Effector memory CD8-positive, alpha-beta T cell (primary cell): ENCODE data around the gene RNF130.
"Not testable (repeated sequence)": the region's sequence is repeated elsewhere in the genome, so short reads cannot be mapped to it uniquely, and the experiment has no call there.

ENCODE experiments used
- ATAC-seq: fragments of 150-1000 bp; cut with Tn5 transposase; replicated peaks from 2 replicates; pipeline ENCODE4 v1.10.0; 2021; ENCODE audit warnings: mild to moderate bottlenecking, moderate library complexity
- DNase-seq, 3 experiments: peaks; one replicate each; pipeline ENCODE4 v3.0.0; 2021
- H3K27ac Mint-ChIP-seq, 2 donors: one replicate each; pipeline ENCODE4 v1.8.0; 2022; ENCODE audit warnings: mild to moderate bottlenecking in 2 of 2, mixed read lengths in 2 of 2, moderate library complexity in 2 of 2
- H3K27me3 Mint-ChIP-seq, 2 donors: one replicate each; pipeline ENCODE4 v1.8.0; 2022; ENCODE audit warnings: mixed read lengths in 2 of 2
- H3K36me3 Mint-ChIP-seq: one replicate; pipeline ENCODE4 v1.8.0; 2022; ENCODE audit warnings: mild to moderate bottlenecking, moderate library complexity, mixed read lengths; ENCODE audit not compliant: insufficient read depth
- H3K4me1 Mint-ChIP-seq, 2 donors: one replicate each; pipeline ENCODE4 v1.8.0; 2022; ENCODE audit warnings: low read depth in 2 of 2, mixed read lengths in 2 of 2
- H3K4me3 Mint-ChIP-seq, 2 donors: one replicate each; pipeline ENCODE4 v1.8.0; 2022; ENCODE audit warnings: mild to moderate bottlenecking in 2 of 2, mixed read lengths in 2 of 2, moderate library complexity in 2 of 2
- H3K9me3 Mint-ChIP-seq, 2 donors: one replicate each; pipeline ENCODE4 v1.8.0; 2022; ENCODE audit warnings: mixed read lengths in 2 of 2

RNF130 gene

GRCh38 chr5:179974246-179974945 is 97.2 kb downstream of the RNF130 start:
- no peak for ATAC-seq
- DNase-seq = no peak
- Mint-ChIP-seq H3K9me3 (no peaks in the 10 kb centered on the region), H3K27ac (peak overlapping the region; percentile 24 to 33), H3K4me1 (peaks cover 4 to 10% of the 10 kb centered on the region in 2 donors), H3K4me3 (no peak overlapping the region), H3K36me3 (peaks cover 8% of the 10 kb centered on the region), H3K27me3 (no peaks in the 10 kb centered on the region)

- H3K4me3 Mint-ChIP-seq = no peak overlapping the region
- peaks cover 8% of the 10 kb centered on the region for H3K36me3 Mint-ChIP-seq
- peak overlapping the region in 1 of 2 donors; percentile 25 for H3K27ac Mint-ChIP-seq
- DNase-seq = no peak
- H3K4me1 Mint-ChIP-seq = peaks cover 4 to 10% of the 10 kb centered on the region in 2 donors
- no peak for ATAC-seq
- H3K9me3 Mint-ChIP-seq = no peaks in the 10 kb centered on the region
- H3K27me3 Mint-ChIP-seq = no peaks in the 10 kb centered on the region
These were observed 98.2 kb downstream of the RNF130 start for GRCh38 chr5:179973391-179973790.

DNA sequence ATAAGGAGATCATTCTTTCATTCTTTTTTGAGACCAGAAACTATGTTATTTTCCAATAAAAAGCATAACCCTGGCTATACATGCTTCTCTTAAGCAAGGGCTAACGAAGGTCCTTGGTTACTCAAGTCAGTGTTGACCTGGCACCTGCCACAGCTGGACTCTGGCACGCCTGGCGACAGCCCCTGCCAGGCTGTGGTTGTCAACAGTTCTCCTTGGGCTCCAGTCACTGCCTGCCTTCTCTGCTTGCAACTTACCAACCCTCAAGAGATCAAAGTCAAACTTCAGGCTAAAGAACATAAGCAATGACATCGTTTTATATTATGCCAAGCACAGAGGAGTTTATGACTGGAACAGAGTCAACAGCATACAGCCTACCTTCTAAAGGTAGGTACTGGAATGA is 102.4 kb downstream of the RNF130 start:
- peaks cover 6 to 10% of the 10 kb centered on the region in 2 donors for H3K4me1 Mint-ChIP-seq
- H3K4me3 Mint-ChIP-seq = no peak overlapping the region
- ATAC-seq (no peak), DNase-seq (no peak)
- no peaks in the 10 kb centered on the region for H3K27me3 Mint-ChIP-seq
- H3K9me3 Mint-ChIP-seq = no peaks in the 10 kb centered on the region
- H3K36me3 Mint-ChIP-seq = peaks cover 6% of the 10 kb centered on the region
- H3K27ac Mint-ChIP-seq = no peak overlapping the region

DNA sequence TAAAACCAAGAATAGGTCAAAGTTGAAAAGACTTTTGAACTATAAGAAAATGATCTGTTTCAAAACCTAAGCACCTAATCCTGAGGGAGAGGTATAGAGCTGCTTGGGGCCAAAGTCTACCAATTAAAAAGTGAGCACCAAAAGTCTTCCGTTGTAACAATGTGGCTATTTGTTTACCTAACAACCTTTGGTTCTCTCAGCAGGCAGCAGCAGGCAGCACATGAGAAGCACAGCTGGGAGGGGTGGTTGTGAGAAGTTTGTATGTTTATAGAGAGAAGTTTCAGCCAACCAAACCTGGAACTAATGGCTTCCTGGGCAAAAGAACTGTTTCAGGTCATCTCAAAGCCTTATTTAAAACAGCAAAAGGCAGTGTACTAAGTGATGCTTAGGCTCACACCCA is 104.1 kb downstream of the RNF130 start:
- H3K36me3 Mint-ChIP-seq = peaks cover 14% of the 10 kb centered on the region
- no peak for DNase-seq
- no peak overlapping the region for H3K27ac Mint-ChIP-seq
- no peaks in the 10 kb centered on the region for H3K9me3 Mint-ChIP-seq
- H3K4me1 Mint-ChIP-seq = peaks cover 4 to 6% of the 10 kb centered on the region in 2 donors
- ATAC-seq = no peak
- H3K4me3 Mint-ChIP-seq = no peak overlapping the region
- no peaks in the 10 kb centered on the region for H3K27me3 Mint-ChIP-seq

DNA sequence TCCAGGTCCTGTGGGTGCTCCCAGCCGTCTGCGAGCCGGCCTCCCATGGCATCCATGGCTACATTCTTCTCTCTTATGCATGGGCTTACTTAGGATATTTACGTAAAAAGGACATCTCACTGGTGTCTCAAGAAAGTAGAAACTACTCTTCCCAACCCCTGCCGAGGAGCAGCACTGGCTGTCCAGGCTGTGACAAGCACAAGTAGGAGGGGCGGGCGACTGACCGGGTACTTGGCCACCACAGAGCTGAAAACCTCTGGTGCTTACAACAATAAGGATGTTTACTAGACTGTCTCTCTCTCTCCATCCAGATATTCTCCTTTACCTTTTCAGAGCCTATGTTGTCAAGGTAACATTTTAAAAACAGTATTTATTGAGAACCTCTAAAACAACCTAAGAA is 107.5 kb downstream of the RNF130 start:
- no peak for ATAC-seq
- no peak for DNase-seq
- H3K4me3 Mint-ChIP-seq = no peak overlapping the region
- no peaks in the 10 kb centered on the region for H3K27me3 Mint-ChIP-seq
- H3K4me1 Mint-ChIP-seq = peaks cover 0 to 2% of the 10 kb centered on the region in 2 donors
- no peak overlapping the region for H3K27ac Mint-ChIP-seq
- H3K36me3 Mint-ChIP-seq = peaks cover 14% of the 10 kb centered on the region
- no peaks in the 10 kb centered on the region for H3K9me3 Mint-ChIP-seq

DNA sequence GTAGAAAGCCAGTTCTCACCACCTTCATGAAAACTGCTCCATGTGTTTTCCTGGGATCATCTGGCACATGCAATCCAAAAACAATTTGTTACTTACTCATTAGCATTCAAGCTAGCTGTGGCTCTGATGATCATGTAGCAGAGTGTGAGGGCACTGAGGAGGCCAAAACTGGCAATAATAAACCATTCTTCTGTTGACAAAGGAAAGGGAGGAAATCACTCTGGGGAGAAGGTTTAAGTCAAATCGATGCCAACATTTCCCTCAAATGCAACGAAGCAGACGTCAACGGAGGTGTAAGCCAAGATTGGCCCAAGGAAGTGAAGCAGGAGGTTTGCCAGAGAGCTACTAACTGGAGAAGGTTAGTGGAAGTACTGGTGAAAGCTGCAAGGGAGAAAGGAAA is 108.2 kb downstream of the RNF130 start:
- Mint-ChIP-seq H3K9me3 (no peaks in the 10 kb centered on the region), H3K36me3 (peaks cover 14% of the 10 kb centered on the region), H3K4me3 (no peak overlapping the region), H3K27me3 (no peaks in the 10 kb centered on the region), H3K27ac (no peak overlapping the region), H3K4me1 (peaks cover 0 to 2% of the 10 kb centered on the region in 2 donors)
- DNase-seq (no peak), ATAC-seq (no peak)

DNA sequence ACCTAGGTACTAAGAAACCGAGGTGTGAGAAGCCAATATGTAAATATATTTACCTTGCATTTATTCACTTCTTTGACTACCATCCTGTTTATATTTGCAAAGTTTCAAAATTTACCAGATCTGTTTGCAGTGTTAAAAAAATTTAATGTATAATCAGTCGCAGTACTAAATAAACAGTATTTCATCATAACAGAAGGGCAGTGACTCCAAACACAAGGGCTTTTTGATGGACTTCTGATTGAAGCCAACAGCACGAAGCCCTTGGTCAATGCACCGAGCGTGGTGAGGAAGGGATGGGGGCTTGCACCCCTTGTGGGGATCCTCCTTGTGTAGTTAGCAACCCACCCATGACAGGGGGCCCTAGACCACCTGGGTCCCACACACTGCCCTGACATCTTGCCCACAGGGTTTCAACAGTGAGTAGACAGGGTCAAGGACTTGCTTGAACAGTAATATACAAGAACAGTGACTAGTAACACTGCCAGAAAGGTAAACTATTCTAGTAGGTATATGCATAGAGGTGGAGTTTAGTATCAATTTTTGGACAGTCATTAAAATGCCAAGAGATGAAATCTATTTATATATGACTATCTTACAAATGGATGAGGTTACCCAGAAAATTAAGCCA is 111.2 kb downstream of the RNF130 start:
- DNase-seq (no peak), ATAC-seq (no peak)
- no peaks in the 10 kb centered on the region for H3K27me3 Mint-ChIP-seq
- no peaks in the 10 kb centered on the region for H3K9me3 Mint-ChIP-seq
- peaks cover 12% of the 10 kb centered on the region for H3K36me3 Mint-ChIP-seq
- H3K4me3 Mint-ChIP-seq = no peak overlapping the region
- no peak overlapping the region for H3K27ac Mint-ChIP-seq
- H3K4me1 Mint-ChIP-seq = no peaks in the 10 kb centered on the region

DNA sequence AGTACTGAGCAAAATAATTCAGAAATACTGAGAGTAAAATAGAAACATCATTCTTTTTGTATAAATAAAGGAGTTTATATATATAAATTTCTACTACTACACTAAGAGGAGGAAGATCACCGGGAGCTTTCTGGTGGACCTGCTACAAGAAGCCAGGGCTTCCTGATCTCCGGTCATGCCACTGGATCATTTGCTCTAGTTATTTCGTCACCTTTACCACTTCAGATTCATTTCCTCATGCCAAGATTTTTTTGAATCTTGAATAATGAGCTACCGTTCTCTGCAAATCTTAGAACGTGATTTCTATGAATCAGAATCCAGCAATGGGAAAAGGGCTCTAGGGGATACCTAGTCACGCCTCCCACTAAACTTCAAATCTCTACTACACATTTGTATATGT is 111.9 kb downstream of the RNF130 start:
- H3K27ac Mint-ChIP-seq = no peak overlapping the region
- no peaks in the 10 kb centered on the region for H3K9me3 Mint-ChIP-seq
- no peaks in the 10 kb centered on the region for H3K27me3 Mint-ChIP-seq
- H3K4me1 Mint-ChIP-seq = no peaks in the 10 kb centered on the region
- ATAC-seq = no peak
- no peak overlapping the region for H3K4me3 Mint-ChIP-seq
- H3K36me3 Mint-ChIP-seq = peaks cover 16% of the 10 kb centered on the region
- DNase-seq = no peak

DNA sequence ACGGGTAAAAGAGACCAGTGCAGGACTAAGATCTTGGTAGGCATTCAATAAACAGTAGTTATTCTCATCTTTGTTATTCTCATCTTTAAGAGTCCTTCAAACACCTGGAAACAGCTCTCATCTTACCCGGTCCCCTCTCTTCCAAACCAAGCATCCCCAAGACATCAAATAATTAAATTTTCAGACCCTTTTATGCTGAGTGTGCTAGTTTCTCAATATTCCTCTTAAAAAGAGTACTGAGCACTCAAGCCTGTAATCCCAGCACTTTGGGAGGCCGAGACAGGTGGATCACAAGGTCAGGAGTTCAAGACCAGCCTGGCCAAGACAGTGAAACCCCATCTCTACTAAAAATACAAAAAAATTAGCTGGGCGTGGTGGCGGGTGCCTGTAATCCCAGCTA is 112.4 kb downstream of the RNF130 start:
- not testable (repeated sequence) for ATAC-seq

GRCh38 chr5:179955630-179956029 is 115.9 kb downstream of the RNF130 start:
- Mint-ChIP-seq H3K27ac (peak overlapping the region in 1 of 2 donors; percentile 62), H3K36me3 (peaks cover 10% of the 10 kb centered on the region), H3K4me1 (no peaks in the 10 kb centered on the region), H3K9me3 (no peaks in the 10 kb centered on the region), H3K27me3 (no peaks in the 10 kb centered on the region), H3K4me3 (no peak overlapping the region)
- ATAC-seq = no peak
- no peak for DNase-seq

More for the DNA sequence above, 112.4 kb downstream of the RNF130 start:
- not testable (repeated sequence) for DNase-seq, H3K9me3 Mint-ChIP-seq, H3K4me3 Mint-ChIP-seq, H3K27me3 Mint-ChIP-seq, H3K27ac Mint-ChIP-seq, H3K4me1 Mint-ChIP-seq
- peaks cover 16% of the 10 kb centered on the region for H3K36me3 Mint-ChIP-seq

DNA sequence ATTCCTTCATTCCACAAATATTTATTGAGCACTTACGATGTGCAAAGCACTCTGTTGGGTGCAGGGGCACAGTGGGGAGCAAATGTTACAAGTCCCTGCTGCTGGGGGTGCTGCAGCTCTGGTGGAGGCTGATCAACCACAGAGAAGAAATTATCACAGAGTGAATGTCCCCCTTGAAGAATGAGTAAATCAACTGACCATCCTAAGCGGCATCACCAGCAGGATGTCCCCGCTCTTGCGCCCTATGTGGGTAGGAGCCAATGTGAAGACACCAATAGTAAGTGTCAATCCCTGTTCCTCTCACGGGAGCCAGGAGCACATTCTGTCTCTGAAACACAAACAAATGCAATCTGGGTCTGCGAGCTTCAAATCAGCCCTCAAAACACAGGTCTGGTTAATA is 116.5 kb downstream of the RNF130 start:
- H3K36me3 Mint-ChIP-seq = peaks cover 10% of the 10 kb centered on the region
- no peaks in the 10 kb centered on the region for H3K9me3 Mint-ChIP-seq
- ATAC-seq = no peak
- no peak overlapping the region for H3K4me3 Mint-ChIP-seq
- H3K27ac Mint-ChIP-seq = no peak overlapping the region
- no peaks in the 10 kb centered on the region for H3K4me1 Mint-ChIP-seq
- no peak for DNase-seq
- no peaks in the 10 kb centered on the region for H3K27me3 Mint-ChIP-seq

GRCh38 chr5:179954434-179954833 is 117.1 kb downstream of the RNF130 start:
- Mint-ChIP-seq H3K36me3 (peaks cover 10% of the 10 kb centered on the region), H3K27me3 (no peaks in the 10 kb centered on the region), H3K27ac (no peak overlapping the region), H3K4me1 (no peaks in the 10 kb centered on the region), H3K4me3 (no peak overlapping the region), H3K9me3 (no peaks in the 10 kb centered on the region)
- DNase-seq (no peak), ATAC-seq (no peak)

GRCh38 chr5:179953987-179954386 is 117.6 kb downstream of the RNF130 start:
- no peak for ATAC-seq
- H3K36me3 Mint-ChIP-seq = peaks cover 10% of the 10 kb centered on the region
- DNase-seq = no peak
- H3K4me3 Mint-ChIP-seq = no peak overlapping the region
- H3K27me3 Mint-ChIP-seq = no peaks in the 10 kb centered on the region
- no peaks in the 10 kb centered on the region for H3K4me1 Mint-ChIP-seq
- no peaks in the 10 kb centered on the region for H3K9me3 Mint-ChIP-seq
- H3K27ac Mint-ChIP-seq = no peak overlapping the region

DNA sequence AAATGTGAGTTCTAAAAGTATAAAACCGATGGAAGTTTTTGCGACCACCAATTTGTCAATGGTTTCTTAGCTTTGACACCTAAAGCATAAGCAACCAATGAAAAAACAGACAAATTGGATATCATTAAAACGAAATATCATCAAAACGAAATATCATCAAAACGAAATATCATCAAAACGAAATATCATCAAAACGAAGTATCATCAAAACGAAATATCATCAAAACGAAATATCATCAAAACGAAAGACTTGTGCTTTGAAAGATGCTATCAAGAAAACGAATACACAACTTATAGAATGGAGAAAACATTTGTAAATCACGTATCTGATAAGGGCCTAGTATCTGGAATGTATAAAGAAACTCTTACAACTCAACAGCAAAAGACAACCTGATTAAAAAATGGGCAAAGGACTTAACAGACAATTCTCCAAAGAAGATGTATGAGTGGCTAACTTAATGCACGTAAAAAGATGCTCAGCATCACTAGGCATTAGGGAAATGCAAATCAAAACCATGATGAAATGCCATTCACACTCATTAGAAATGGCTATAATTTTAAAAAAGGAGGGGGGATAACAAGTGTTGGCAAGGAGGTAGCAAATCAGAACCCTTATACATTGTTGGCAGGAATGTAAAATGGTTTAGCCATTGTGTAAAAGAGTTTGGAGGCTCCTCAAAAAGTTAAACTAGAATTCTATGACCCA is 134.4 kb downstream of the RNF130 start:
- Mint-ChIP-seq H3K4me1 (no peaks in the 10 kb centered on the region), H3K4me3 (no peak overlapping the region), H3K27ac (no peak overlapping the region), H3K36me3 (no peaks in the 10 kb centered on the region), H3K9me3 (no peaks in the 10 kb centered on the region), H3K27me3 (peaks cover 7 to 18% of the 10 kb centered on the region in 2 donors)
- ATAC-seq = no peak
- DNase-seq = no peak
